Ovary (tissue), 9 donors: ENCODE measurements around the gene DSCAM. TPM values are rescaled to one million over a fixed set of nuclear protein-coding genes. Genes with fewer than 3 reads are reported as not detected.

Source experiments
- DNase-seq, 5 donors: peaks; one replicate each; pipeline ENCODE4 v3.0.0-alpha.2; 2019 to 2020
- H3K27ac ChIP-seq, 2 donors: fragments of 200-600 bp; one replicate each; pipeline versions ENCODE4 v1.5.1 to v1.8.0; 2019 to 2022
- H3K27me3 ChIP-seq: fragments of 200-600 bp; one replicate; pipeline ENCODE4 v1.8.0; 2022
- H3K36me3 ChIP-seq: fragments of 200-600 bp; sonication (generic); one replicate; pipeline ENCODE4 v1.5.1; 2019
- H3K4me1 ChIP-seq: one replicate; pipeline ENCODE4 v1.8.1; 2013; ENCODE audit warnings: mild to moderate bottlenecking, moderate library complexity; ENCODE audit not compliant: insufficient read depth
- H3K4me3 ChIP-seq: fragments of 200-600 bp; sonication (generic); one replicate; pipeline ENCODE4 v1.5.1; 2017
- H3K9me3 ChIP-seq, 2 donors: fragments of 200-600 bp in 1 of 2; sonication (generic) in 1 of 2; one replicate each; pipeline versions ENCODE4 v1.5.1 to v1.8.1; 2013 to 2019; ENCODE audit warnings: mild to moderate bottlenecking in 1 of 2, moderate library complexity in 1 of 2
- EP300 ChIP-seq: sonication (generic); formaldehyde crosslinking; IDR thresholded peaks from one replicate; pipeline ENCODE4 v1.6.1; 2017; ENCODE audit warnings: antibody characterized with exemption
- POLR2A ChIP-seq: fragments of 450-650 bp; IDR thresholded peaks from one replicate; pipeline ENCODE4 v1.6.1; 2017; ENCODE audit warnings: antibody characterized with exemption, mild to moderate bottlenecking, moderate library complexity
- WGBS, 3 donors: extraction: QIAGEN DNeasy Blood & Tissue Kit in 1 of 3; methylation state at CpG; one replicate each; pipeline versions ENCODE4 v1.1.5 to v1.1.7; 2013 to 2017; 5-methylcytosine and 5-hydroxymethylcytosine counted together
- intact Hi-C, 4 donors: fragments of 100-400 bp; cut with DNase I; formaldehyde crosslinking; loops; one replicate each; pipeline versions ENCODE4 v1.11.0 to v1.15.1; 2022 to 2023
- polyA plus RNA-seq, 2 donors: library from polyadenylated mRNA; stranded (reverse); fragments of 200-250 nt in 1 of 2; fragments of 350-450 nt in 1 of 2; fragmentation: Illumina TruSeq in 1 of 2; extraction: RNeasy Lipid Tissue Mini Kit (QIAGEN cat#74804) in 1 of 2; gene quantifications; one replicate each; pipeline ENCODE4 v1.2.3, GENCODE V29; 2013 to 2014
- total RNA-seq, 7 donors: library from RNA; depleted of rRNA in 2 of 7; stranded (reverse); fragments of >200 nt in 2 of 7; fragmentation: NEBNext Ultra II Directional in 3 of 7; extraction: Animal tissue kit (Norgen Biotek cat#: 25700) in 3 of 7; gene quantifications; one replicate each; pipeline versions ENCODE4 v1.1.0 to v1.2.4, GENCODE V29; 2016 to 2023
- TF ChIP-seq, protein P1 (sequence below), 3 donors: fragments of 450-650 bp in 2 of 3; fragments of 200-600 bp in 1 of 3; IDR thresholded peaks; one replicate each; pipeline versions ENCODE4 v1.5.1 to v1.8.0; 2016 to 2022; ENCODE audit warnings: antibody characterized with exemption in 3 of 3, mild to moderate bottlenecking in 1 of 3
- donor health status: DM: no; HTN: no; CAD: no; lungs with moderate emphysema.
- donor health status: DM: no; HTN: no; CAD: no.
- donor health status: Bipolar disorder and iron deficiency.
- donor health status: DM: yes; HTN: yes; CAD: no.
- donor health status: DM: no; HTN: no; CAD: no.
- donor health status: DM: yes; HTN: yes; CAD: no.

DSCAM gene
- total and polyA plus RNA-seq, 9 donors: under 0.01 to 0.12 (median 0.04) TPM; not detected in 5

- H3K36me3 ChIP-seq: no peaks in the 10 kb centered on the region
- 30 to 39% (median 32%) methylated on average over 19 of the region's 19 CpGs for WGBS, 3 donors
- no peaks in the 10 kb centered on the region for H3K9me3 ChIP-seq
- H3K27me3 ChIP-seq: no peaks in the 10 kb centered on the region
- TF ChIP-seq, protein P1, sequence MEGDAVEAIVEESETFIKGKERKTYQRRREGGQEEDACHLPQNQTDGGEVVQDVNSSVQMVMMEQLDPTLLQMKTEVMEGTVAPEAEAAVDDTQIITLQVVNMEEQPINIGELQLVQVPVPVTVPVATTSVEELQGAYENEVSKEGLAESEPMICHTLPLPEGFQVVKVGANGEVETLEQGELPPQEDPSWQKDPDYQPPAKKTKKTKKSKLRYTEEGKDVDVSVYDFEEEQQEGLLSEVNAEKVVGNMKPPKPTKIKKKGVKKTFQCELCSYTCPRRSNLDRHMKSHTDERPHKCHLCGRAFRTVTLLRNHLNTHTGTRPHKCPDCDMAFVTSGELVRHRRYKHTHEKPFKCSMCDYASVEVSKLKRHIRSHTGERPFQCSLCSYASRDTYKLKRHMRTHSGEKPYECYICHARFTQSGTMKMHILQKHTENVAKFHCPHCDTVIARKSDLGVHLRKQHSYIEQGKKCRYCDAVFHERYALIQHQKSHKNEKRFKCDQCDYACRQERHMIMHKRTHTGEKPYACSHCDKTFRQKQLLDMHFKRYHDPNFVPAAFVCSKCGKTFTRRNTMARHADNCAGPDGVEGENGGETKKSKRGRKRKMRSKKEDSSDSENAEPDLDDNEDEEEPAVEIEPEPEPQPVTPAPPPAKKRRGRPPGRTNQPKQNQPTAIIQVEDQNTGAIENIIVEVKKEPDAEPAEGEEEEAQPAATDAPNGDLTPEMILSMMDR (IDR thresholded peaks at IDR 0.05): no peak
- no peak for TF ChIP-seq EP300
- TF ChIP-seq POLR2A: no peak
- no peak overlapping the region for H3K4me3 ChIP-seq
- H3K27ac ChIP-seq: no peak overlapping the region
- DNase-seq: no peak
- intact Hi-C loops: no loop called here
- no peaks in the 10 kb centered on the region for H3K4me1 ChIP-seq
These were observed 862.5 kb downstream of the DSCAM start for GRCh38 chr21:39984286-39984991.

GRCh38 chr21:39980241-39980820 is 866.6 kb downstream of the DSCAM start:
- TF ChIP-seq, protein P1 (IDR thresholded peaks at IDR 0.05): no peak
- TF ChIP-seq EP300: no peak
- no peak for TF ChIP-seq POLR2A
- no peak for DNase-seq
- no peaks in the 10 kb centered on the region for H3K9me3 ChIP-seq
- no peak overlapping the region for H3K4me3 ChIP-seq
- no peaks in the 10 kb centered on the region for H3K36me3 ChIP-seq
- no peaks in the 10 kb centered on the region for H3K4me1 ChIP-seq
- H3K27me3 ChIP-seq: no peaks in the 10 kb centered on the region
- WGBS, 3 donors: 40 to 50% (median 46%) methylated on average over 6 of the region's 6 CpGs
- intact Hi-C loops: no loop called here
- H3K27ac ChIP-seq: no peak overlapping the region

GRCh38 chr21:39979321-39979720 is 867.6 kb downstream of the DSCAM start:
- Histone ChIP-seq H3K36me3 (no peaks in the 10 kb centered on the region), H3K27ac (no peak overlapping the region), H3K4me3 (no peak overlapping the region), H3K27me3 (no peaks in the 10 kb centered on the region), H3K4me1 (no peaks in the 10 kb centered on the region), H3K9me3 (no peaks in the 10 kb centered on the region)
- TF ChIP-seq EP300: no peak
- TF ChIP-seq, protein P1 (IDR thresholded peaks at IDR 0.05): no peak
- no peak for TF ChIP-seq POLR2A
- 86 to 93% (median 89%) methylated on average over 8 of the region's 8 CpGs for WGBS, 3 donors
- DNase-seq: no peak
- intact Hi-C loops: no loop called here

- H3K27ac ChIP-seq: no peak overlapping the region
- TF ChIP-seq EP300: no peak
- TF ChIP-seq, protein P1 (IDR thresholded peaks at IDR 0.05): no peak
- H3K9me3 ChIP-seq: no peaks in the 10 kb centered on the region
- no peak overlapping the region for H3K4me3 ChIP-seq
- no peaks in the 10 kb centered on the region for H3K27me3 ChIP-seq
- H3K4me1 ChIP-seq: no peaks in the 10 kb centered on the region
- no peaks in the 10 kb centered on the region for H3K36me3 ChIP-seq
- no peak for DNase-seq
- intact Hi-C loops: no loop called here
- WGBS, 3 donors: 33 to 45% (median 44%) methylated on average over 5 of the region's 5 CpGs
These were observed 870.2 kb downstream of the DSCAM start for GRCh38 chr21:39976800-39977199.
